ENCODE data around the gene ADGRG6.

DNA sequence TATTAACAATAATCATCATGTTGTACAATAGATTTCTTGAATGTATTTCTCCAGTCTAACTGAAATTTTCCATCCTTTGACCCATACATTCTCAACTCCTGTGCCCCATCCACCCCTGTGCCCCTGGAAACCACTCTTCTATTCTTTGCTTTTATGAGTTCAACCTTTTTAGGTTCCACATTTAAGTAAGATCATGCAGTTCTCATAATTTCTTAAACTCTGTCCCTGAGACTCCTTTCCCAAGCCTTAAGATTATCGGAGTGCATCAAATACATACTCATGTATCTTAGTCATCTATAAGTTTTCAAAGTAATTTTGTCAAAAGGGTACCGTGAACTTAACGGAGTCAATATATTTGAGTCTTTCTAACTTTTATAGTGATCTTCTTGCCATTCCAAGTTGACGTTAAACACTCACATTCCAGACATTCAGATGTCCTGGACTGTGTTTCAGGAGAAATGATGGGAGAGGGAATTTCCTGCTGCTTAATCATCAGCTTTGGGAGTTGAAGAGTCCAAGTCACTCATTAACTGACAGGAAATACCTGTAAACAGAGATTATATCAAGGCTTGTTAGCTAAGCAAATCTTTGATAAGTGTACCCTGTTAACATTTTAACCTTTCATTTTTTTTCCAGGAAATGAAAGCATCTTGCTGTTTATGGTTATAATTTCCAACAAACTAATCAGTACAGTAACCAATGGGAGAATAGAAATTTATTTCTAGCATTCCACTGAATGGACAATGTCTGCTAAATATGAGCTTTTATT, 73.3 kb downstream of the ADGRG6 start:
- TF ChIP-seq, protein P1, sequence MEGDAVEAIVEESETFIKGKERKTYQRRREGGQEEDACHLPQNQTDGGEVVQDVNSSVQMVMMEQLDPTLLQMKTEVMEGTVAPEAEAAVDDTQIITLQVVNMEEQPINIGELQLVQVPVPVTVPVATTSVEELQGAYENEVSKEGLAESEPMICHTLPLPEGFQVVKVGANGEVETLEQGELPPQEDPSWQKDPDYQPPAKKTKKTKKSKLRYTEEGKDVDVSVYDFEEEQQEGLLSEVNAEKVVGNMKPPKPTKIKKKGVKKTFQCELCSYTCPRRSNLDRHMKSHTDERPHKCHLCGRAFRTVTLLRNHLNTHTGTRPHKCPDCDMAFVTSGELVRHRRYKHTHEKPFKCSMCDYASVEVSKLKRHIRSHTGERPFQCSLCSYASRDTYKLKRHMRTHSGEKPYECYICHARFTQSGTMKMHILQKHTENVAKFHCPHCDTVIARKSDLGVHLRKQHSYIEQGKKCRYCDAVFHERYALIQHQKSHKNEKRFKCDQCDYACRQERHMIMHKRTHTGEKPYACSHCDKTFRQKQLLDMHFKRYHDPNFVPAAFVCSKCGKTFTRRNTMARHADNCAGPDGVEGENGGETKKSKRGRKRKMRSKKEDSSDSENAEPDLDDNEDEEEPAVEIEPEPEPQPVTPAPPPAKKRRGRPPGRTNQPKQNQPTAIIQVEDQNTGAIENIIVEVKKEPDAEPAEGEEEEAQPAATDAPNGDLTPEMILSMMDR (IDR thresholded peaks at IDR 0.05) = no peak
- TF ChIP-seq POLR2A (IDR thresholded peaks at IDR 0.05) = no peak

Data from ovary (tissue), 3 donors.